ENCODE data around the gene MED13L. TPM values are rescaled to one million over a fixed set of nuclear protein-coding genes. Genes with fewer than 3 reads are reported as not detected.

The MED13L gene
- total RNA-seq, 2 experiments from 2014 or later, result 40.5 to 41.1 TPM

- Mint-ChIP-seq H3K4me3 (no peak overlapping the region), H3K27me3 (no peaks in the 10 kb centered on the region), H3K9me3 (no peaks in the 10 kb centered on the region), H3K27ac (no peak overlapping the region), H3K36me3 (peaks cover 6% of the 10 kb centered on the region), H3K4me1 (peaks cover 64% of the 10 kb centered on the region)
- DNase-seq, result no peak
Measured at GRCh38 chr12:116183741-116184141, 93.8 kb downstream of the MED13L start.

GRCh38 chr12:116182359-116183063 lies 95.0 kb downstream of the MED13L start:
- Mint-ChIP-seq H3K27ac (peak overlapping the region; percentile 9), H3K36me3 (peaks cover 6% of the 10 kb centered on the region), H3K4me1 (peaks cover 57% of the 10 kb centered on the region), H3K9me3 (no peaks in the 10 kb centered on the region), H3K4me3 (no peak overlapping the region), H3K27me3 (no peaks in the 10 kb centered on the region)
- DNase-seq, result no peak

- Mint-ChIP-seq H3K36me3 (peaks cover 6% of the 10 kb centered on the region), H3K4me1 (peaks cover 52% of the 10 kb centered on the region), H3K9me3 (peaks cover 2% of the 10 kb centered on the region), H3K27me3 (no peaks in the 10 kb centered on the region), H3K27ac (no peak overlapping the region), H3K4me3 (no peak overlapping the region)
- DNase-seq, result no peak
Measured at GRCh38 chr12:116180448-116180847, 97.0 kb downstream of the MED13L start.

GRCh38 chr12:116179384-116179783 lies 98.1 kb downstream of the MED13L start:
- H3K27me3 Mint-ChIP-seq, result no peaks in the 10 kb centered on the region
- no peak overlapping the region for H3K4me3 Mint-ChIP-seq
- no peak overlapping the region for H3K27ac Mint-ChIP-seq
- peaks cover 9% of the 10 kb centered on the region for H3K36me3 Mint-ChIP-seq
- peaks cover 48% of the 10 kb centered on the region for H3K4me1 Mint-ChIP-seq
- DNase-seq, result no peak
- peaks cover 2% of the 10 kb centered on the region for H3K9me3 Mint-ChIP-seq

- Mint-ChIP-seq H3K27me3 (no peaks in the 10 kb centered on the region), H3K4me3 (no peak overlapping the region), H3K36me3 (peaks cover 9% of the 10 kb centered on the region), H3K4me1 (peaks cover 47% of the 10 kb centered on the region), H3K9me3 (peaks cover 2% of the 10 kb centered on the region), H3K27ac (no peak overlapping the region)
- DNase-seq, result no peak
Measured at GRCh38 chr12:116177017-116177416, 100.5 kb downstream of the MED13L start.

GRCh38 chr12:116174904-116175303 lies 102.6 kb downstream of the MED13L start:
- H3K9me3 Mint-ChIP-seq, result peaks cover 2% of the 10 kb centered on the region
- H3K4me3 Mint-ChIP-seq, result no peak overlapping the region
- DNase-seq, result no peak
- peaks cover 55% of the 10 kb centered on the region for H3K4me1 Mint-ChIP-seq
- peaks cover 12% of the 10 kb centered on the region for H3K36me3 Mint-ChIP-seq
- H3K27ac Mint-ChIP-seq, result no peak overlapping the region
- no peaks in the 10 kb centered on the region for H3K27me3 Mint-ChIP-seq

- H3K4me1 Mint-ChIP-seq, result peaks cover 54% of the 10 kb centered on the region
- no peak for DNase-seq
- peaks cover 12% of the 10 kb centered on the region for H3K36me3 Mint-ChIP-seq
- H3K27me3 Mint-ChIP-seq, result no peaks in the 10 kb centered on the region
- H3K27ac Mint-ChIP-seq, result no peak overlapping the region
- peaks cover 2% of the 10 kb centered on the region for H3K9me3 Mint-ChIP-seq
- H3K4me3 Mint-ChIP-seq, result no peak overlapping the region
Measured at GRCh38 chr12:116174006-116174405, 103.5 kb downstream of the MED13L start.

- Mint-ChIP-seq H3K9me3 (peaks cover 2% of the 10 kb centered on the region), H3K4me3 (peak overlapping the region; percentile 78), H3K4me1 (peaks cover 54% of the 10 kb centered on the region), H3K27me3 (no peaks in the 10 kb centered on the region), H3K36me3 (peaks cover 13% of the 10 kb centered on the region), H3K27ac (peak overlapping the region; percentile 94)
- peak; percentile 55 for DNase-seq
Measured at GRCh38 chr12:116172224-116172849, 105.2 kb downstream of the MED13L start.

- no peaks in the 10 kb centered on the region for H3K27me3 Mint-ChIP-seq
- peaks cover 53% of the 10 kb centered on the region for H3K4me1 Mint-ChIP-seq
Measured at GRCh38 chr12:116171549-116171948, 105.9 kb downstream of the MED13L start.

GRCh38 chr12:116169071-116169470 lies 108.4 kb downstream of the MED13L start:
- Mint-ChIP-seq H3K27me3 (no peaks in the 10 kb centered on the region), H3K4me3 (no peak overlapping the region), H3K4me1 (peaks cover 57% of the 10 kb centered on the region), H3K9me3 (no peaks in the 10 kb centered on the region), H3K36me3 (peaks cover 4% of the 10 kb centered on the region), H3K27ac (no peak overlapping the region)
- DNase-seq, result no peak

More at GRCh38 chr12:116171549-116171948, 105.9 kb downstream of the MED13L start:
- peak overlapping the region; percentile 94 for H3K27ac Mint-ChIP-seq
- H3K4me3 Mint-ChIP-seq, result peak overlapping the region; percentile 78
- no peaks in the 10 kb centered on the region for H3K9me3 Mint-ChIP-seq
- H3K36me3 Mint-ChIP-seq, result peaks cover 11% of the 10 kb centered on the region
- DNase-seq, result no peak

- Mint-ChIP-seq H3K27ac (no peak overlapping the region), H3K27me3 (no peaks in the 10 kb centered on the region), H3K9me3 (no peaks in the 10 kb centered on the region), H3K4me1 (peaks cover 46% of the 10 kb centered on the region), H3K4me3 (no peak overlapping the region), H3K36me3 (peaks cover 4% of the 10 kb centered on the region)
- no peak for DNase-seq
Measured at GRCh38 chr12:116166306-116166705, 111.2 kb downstream of the MED13L start.

GRCh38 chr12:116165036-116165425 lies 112.5 kb downstream of the MED13L start:
- peak overlapping the region; percentile 17 for H3K27ac Mint-ChIP-seq
- DNase-seq, result no peak
- peaks cover 44% of the 10 kb centered on the region for H3K4me1 Mint-ChIP-seq
- H3K4me3 Mint-ChIP-seq, result no peak overlapping the region
- peaks cover 3% of the 10 kb centered on the region for H3K36me3 Mint-ChIP-seq
- H3K9me3 Mint-ChIP-seq, result no peaks in the 10 kb centered on the region
- H3K27me3 Mint-ChIP-seq, result no peaks in the 10 kb centered on the region

GRCh38 chr12:116164250-116165035 lies 113.0 kb downstream of the MED13L start:
- Mint-ChIP-seq H3K36me3 (peaks cover 3% of the 10 kb centered on the region), H3K27me3 (no peaks in the 10 kb centered on the region), H3K9me3 (no peaks in the 10 kb centered on the region), H3K4me1 (peaks cover 42% of the 10 kb centered on the region), H3K4me3 (no peak overlapping the region), H3K27ac (peak overlapping the region; percentile 71)
- no peak for DNase-seq

- H3K36me3 Mint-ChIP-seq, result peaks cover 2% of the 10 kb centered on the region
- DNase-seq, result no peak
- H3K27ac Mint-ChIP-seq, result no peak overlapping the region
- no peak overlapping the region for H3K4me3 Mint-ChIP-seq
- H3K9me3 Mint-ChIP-seq, result no peaks in the 10 kb centered on the region
- no peaks in the 10 kb centered on the region for H3K27me3 Mint-ChIP-seq
- H3K4me1 Mint-ChIP-seq, result peaks cover 52% of the 10 kb centered on the region
Measured at GRCh38 chr12:116162071-116162470, 115.4 kb downstream of the MED13L start.

GRCh38 chr12:116161588-116161987 lies 115.9 kb downstream of the MED13L start:
- Mint-ChIP-seq H3K9me3 (no peaks in the 10 kb centered on the region), H3K4me1 (peaks cover 54% of the 10 kb centered on the region), H3K27ac (no peak overlapping the region), H3K36me3 (peaks cover 2% of the 10 kb centered on the region), H3K4me3 (no peak overlapping the region), H3K27me3 (no peaks in the 10 kb centered on the region)
- DNase-seq, result no peak
